Measurements from ENCODE around the gene SELENOV. TPM values are rescaled to one million over a fixed set of nuclear protein-coding genes. Genes with fewer than 3 reads are reported as not detected.

The SELENOV gene
- total RNA-seq, 1 donor from 2014 or later = not detected

DNA sequence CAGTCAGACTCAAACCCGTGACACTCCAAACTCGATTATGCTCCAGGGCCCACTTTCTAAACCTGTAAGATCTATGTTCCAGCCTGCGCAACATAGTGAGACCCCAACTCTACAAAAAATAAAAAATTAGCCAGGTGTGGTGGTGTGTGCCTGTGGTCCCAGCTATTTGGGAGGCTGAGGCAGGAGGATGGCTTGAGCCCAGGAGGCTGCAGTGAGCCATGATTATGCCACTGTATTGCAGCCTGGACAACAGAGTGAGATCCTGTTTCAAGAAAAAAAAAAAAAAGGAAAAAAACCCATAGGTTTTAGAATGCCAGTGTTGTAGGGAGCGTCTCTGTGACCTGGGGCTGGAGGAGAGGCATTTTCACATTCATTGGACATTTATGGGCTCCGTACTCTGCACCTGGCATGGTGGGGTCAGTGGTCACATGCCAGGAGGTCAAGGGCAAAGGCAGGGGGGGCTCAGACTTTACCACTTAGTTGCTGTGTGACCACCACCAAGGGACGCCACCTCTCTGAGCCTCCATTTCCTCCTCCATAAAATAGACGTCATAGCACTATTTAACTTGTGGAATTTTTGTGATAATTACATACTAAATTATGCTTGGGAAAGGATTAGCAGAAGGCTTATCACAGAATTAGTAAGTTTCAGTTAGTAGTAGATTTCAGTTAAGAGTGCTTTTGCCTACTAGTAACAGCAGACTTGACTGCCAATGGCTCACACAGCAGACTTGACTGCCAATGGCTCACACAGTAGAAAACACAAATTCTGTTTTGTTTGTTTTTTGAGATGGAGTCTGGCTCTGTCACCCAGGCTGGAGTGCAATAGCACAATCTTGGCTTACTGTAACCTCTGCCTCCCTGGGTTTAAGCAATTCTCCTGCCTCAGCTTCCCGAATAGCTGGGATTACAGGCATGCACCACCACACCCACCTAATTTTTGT, 5.9 kb downstream of the SELENOV start:
- H3K4me1 Mint-ChIP-seq (ENCODE audit: low read depth, unreplicated experiment) = no peaks in the 10 kb centered on the region
- Histone ChIP-seq H3K4me2 (ENCODE audit: low read length) (no peak overlapping the region), H3K4me3 (ENCODE audit: insufficient read depth, low read depth, low read length) (no peak overlapping the region), H3K36me3 (ENCODE audit: insufficient read depth, low read length) (no peaks in the 10 kb centered on the region), H3K9me3 (ENCODE audit: insufficient read depth, low read depth, low read length) (no peaks in the 10 kb centered on the region), H3K27ac (ENCODE audit: low read depth, low read length) (no peak overlapping the region), H3K9ac (ENCODE audit: low read length) (no peak overlapping the region), H3K4me1 (ENCODE audit: insufficient read depth, low read length) (no peaks in the 10 kb centered on the region), H3K27me3 (ENCODE audit: insufficient read depth, low read length) (peaks cover 14% of the 10 kb centered on the region), H2AFZ (ENCODE audit: low read depth, low read length) (no peak overlapping the region), H3K79me2 (ENCODE audit: insufficient read depth, low read length) (no peaks in the 10 kb centered on the region), H4K20me1 (ENCODE audit: insufficient read depth, low read length) (no peaks in the 10 kb centered on the region)
- peaks cover 18% of the 10 kb centered on the region for H3K27me3 Mint-ChIP-seq (ENCODE audit: low read depth, unreplicated experiment)
- H3K9me3 Mint-ChIP-seq (ENCODE audit: unreplicated experiment) = no peaks in the 10 kb centered on the region
- no peak for FAIRE-seq
- no peak for TF ChIP-seq EZH2 (IDR thresholded peaks at IDR 0.05; ENCODE audit: insufficient read depth, low read length)
- H3K4me3 Mint-ChIP-seq (ENCODE audit: unreplicated experiment) = no peak overlapping the region
- no peak for DNase-seq (ENCODE audit: low read depth)
- peaks cover 3% of the 10 kb centered on the region for H3K36me3 Mint-ChIP-seq (ENCODE audit: low read depth, unreplicated experiment)
- H3K27ac Mint-ChIP-seq (ENCODE audit: unreplicated experiment) = no peak overlapping the region

DNA sequence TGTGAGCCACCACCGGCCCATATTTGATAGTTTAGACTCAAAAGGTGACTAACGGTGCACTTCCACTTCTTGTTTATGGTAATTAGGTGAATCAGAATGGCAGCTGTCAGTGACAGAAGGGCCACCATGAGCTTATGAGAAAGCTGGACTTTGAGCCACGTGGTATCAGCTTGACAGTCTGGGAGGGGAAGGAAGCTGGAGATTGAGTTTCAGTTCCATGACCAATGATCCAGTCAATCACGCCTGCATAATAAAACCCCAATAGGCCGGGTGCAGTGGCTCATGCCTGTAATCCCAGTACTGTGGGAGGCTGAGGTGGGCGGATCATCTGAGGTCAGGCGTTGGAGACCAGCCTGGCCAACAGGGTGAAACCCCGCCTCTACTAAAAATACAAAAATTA, 9.6 kb downstream of the SELENOV start:
- H2AFZ ChIP-seq (ENCODE audit: low read depth, low read length) = no peak overlapping the region
- H3K79me2 ChIP-seq (ENCODE audit: insufficient read depth, low read length) = no peaks in the 10 kb centered on the region
- H3K36me3 Mint-ChIP-seq (ENCODE audit: low read depth, unreplicated experiment) = peaks cover 2% of the 10 kb centered on the region
- H3K27me3 ChIP-seq (ENCODE audit: insufficient read depth, low read length) = no peaks in the 10 kb centered on the region
- no peaks in the 10 kb centered on the region for H3K27me3 Mint-ChIP-seq (ENCODE audit: low read depth, unreplicated experiment)
- H3K36me3 ChIP-seq (ENCODE audit: insufficient read depth, low read length) = no peaks in the 10 kb centered on the region
- peaks cover 1% of the 10 kb centered on the region for H4K20me1 ChIP-seq (ENCODE audit: insufficient read depth, low read length)
- no peak overlapping the region for H3K9ac ChIP-seq (ENCODE audit: low read length)
- no peak overlapping the region for H3K27ac ChIP-seq (ENCODE audit: low read depth, low read length)
- H3K27ac Mint-ChIP-seq (ENCODE audit: unreplicated experiment) = no peak overlapping the region
- TF ChIP-seq EZH2 (IDR thresholded peaks at IDR 0.05; ENCODE audit: insufficient read depth, low read length) = no peak
- FAIRE-seq (no peak), DNase-seq (ENCODE audit: low read depth) (no peak)
- H3K4me1 Mint-ChIP-seq (ENCODE audit: low read depth, unreplicated experiment) = no peaks in the 10 kb centered on the region
- no peaks in the 10 kb centered on the region for H3K4me1 ChIP-seq (ENCODE audit: insufficient read depth, low read length)
- H3K4me3 Mint-ChIP-seq (ENCODE audit: unreplicated experiment) = no peak overlapping the region
- H3K9me3 ChIP-seq (ENCODE audit: insufficient read depth, low read depth, low read length) = no peaks in the 10 kb centered on the region
- H3K4me3 ChIP-seq (ENCODE audit: insufficient read depth, low read depth, low read length) = no peak overlapping the region
- no peaks in the 10 kb centered on the region for H3K9me3 Mint-ChIP-seq (ENCODE audit: unreplicated experiment)
- no peak overlapping the region for H3K4me2 ChIP-seq (ENCODE audit: low read length)

DNA sequence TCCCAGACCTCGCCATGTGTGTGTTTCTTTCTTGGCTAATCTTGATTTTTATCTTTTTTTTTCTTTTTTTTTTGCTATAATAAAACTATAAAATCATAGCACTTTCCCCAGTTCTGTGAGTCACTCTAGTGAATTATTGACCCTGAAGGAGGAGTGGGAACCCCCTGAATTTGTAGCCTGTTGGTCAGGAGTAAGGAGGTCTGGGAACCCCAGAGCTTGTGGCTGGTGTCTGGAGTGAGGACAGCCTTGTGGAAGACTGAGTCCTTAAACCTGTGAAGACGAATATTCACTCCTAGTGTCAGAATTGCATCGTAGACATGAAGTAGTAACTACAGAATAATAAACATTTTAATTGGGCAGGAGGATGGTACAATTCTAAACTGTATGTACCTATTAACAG, 10.3 kb downstream of the SELENOV start:
- Mint-ChIP-seq H3K4me3 (ENCODE audit: unreplicated experiment) (no peak overlapping the region), H3K27ac (ENCODE audit: unreplicated experiment) (no peak overlapping the region), H3K9me3 (ENCODE audit: unreplicated experiment) (no peaks in the 10 kb centered on the region), H3K36me3 (ENCODE audit: low read depth, unreplicated experiment) (peaks cover 2% of the 10 kb centered on the region), H3K27me3 (ENCODE audit: low read depth, unreplicated experiment) (no peaks in the 10 kb centered on the region), H3K4me1 (ENCODE audit: low read depth, unreplicated experiment) (no peaks in the 10 kb centered on the region)
- Histone ChIP-seq H3K36me3 (ENCODE audit: insufficient read depth, low read length) (no peaks in the 10 kb centered on the region), H3K79me2 (ENCODE audit: insufficient read depth, low read length) (no peaks in the 10 kb centered on the region), H3K4me3 (ENCODE audit: insufficient read depth, low read depth, low read length) (no peak overlapping the region), H3K4me2 (ENCODE audit: low read length) (no peak overlapping the region), H3K4me1 (ENCODE audit: insufficient read depth, low read length) (no peaks in the 10 kb centered on the region), H3K27me3 (ENCODE audit: insufficient read depth, low read length) (no peaks in the 10 kb centered on the region), H4K20me1 (ENCODE audit: insufficient read depth, low read length) (peaks cover 3% of the 10 kb centered on the region), H3K27ac (ENCODE audit: low read depth, low read length) (no peak overlapping the region), H2AFZ (ENCODE audit: low read depth, low read length) (no peak overlapping the region), H3K9me3 (ENCODE audit: insufficient read depth, low read depth, low read length) (no peaks in the 10 kb centered on the region), H3K9ac (ENCODE audit: low read length) (no peak overlapping the region)
- FAIRE-seq (no peak), DNase-seq (ENCODE audit: low read depth) (no peak)
- TF ChIP-seq, protein P1, sequence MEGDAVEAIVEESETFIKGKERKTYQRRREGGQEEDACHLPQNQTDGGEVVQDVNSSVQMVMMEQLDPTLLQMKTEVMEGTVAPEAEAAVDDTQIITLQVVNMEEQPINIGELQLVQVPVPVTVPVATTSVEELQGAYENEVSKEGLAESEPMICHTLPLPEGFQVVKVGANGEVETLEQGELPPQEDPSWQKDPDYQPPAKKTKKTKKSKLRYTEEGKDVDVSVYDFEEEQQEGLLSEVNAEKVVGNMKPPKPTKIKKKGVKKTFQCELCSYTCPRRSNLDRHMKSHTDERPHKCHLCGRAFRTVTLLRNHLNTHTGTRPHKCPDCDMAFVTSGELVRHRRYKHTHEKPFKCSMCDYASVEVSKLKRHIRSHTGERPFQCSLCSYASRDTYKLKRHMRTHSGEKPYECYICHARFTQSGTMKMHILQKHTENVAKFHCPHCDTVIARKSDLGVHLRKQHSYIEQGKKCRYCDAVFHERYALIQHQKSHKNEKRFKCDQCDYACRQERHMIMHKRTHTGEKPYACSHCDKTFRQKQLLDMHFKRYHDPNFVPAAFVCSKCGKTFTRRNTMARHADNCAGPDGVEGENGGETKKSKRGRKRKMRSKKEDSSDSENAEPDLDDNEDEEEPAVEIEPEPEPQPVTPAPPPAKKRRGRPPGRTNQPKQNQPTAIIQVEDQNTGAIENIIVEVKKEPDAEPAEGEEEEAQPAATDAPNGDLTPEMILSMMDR (IDR thresholded peaks at IDR 0.05; ENCODE audit: insufficient read depth, low read depth, low read length) = no peak
- TF ChIP-seq EZH2 (IDR thresholded peaks at IDR 0.05; ENCODE audit: insufficient read depth, low read length) = no peak

Data from astrocyte (in vitro differentiated cells and primary cell).